ENCODE data around the gene MED31.

The MED31 gene

DNA sequence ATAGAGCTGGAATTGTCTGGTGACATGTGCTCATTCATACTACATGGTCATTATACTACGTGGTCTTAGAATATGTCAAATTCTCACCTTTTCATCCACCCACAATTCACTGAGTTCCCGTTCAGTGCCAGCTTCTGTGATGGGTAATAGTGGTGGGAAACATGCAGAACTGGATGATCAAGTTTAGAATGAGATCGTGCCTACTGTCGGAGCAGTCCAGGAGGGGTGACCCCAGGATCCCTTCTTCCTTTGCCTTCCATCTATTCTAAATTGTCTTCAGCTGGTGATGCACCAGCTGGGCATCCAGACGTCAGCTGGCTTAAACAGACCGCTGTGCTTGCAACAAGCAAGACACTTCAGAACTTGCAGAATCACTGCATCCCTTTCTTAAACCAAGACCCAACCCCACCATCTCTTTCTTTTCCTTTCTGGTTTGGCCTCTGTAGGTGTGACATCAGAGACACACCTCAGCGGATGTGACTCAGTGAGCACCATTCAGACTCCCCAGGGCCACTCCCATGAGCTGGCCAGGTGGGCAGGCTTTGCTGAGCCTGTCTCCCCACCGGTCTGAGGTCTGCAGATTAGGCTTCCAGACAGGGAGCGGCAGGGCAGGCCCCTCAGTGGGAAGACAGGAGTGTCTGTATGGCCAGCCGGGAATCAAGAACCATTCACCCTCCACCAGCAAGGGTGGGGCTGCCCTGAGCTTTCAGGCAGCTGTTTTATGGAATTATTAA lies 18.2 kb upstream of the MED31 start:
- Histone ChIP-seq H3K4me3 (ENCODE audit: low read length) (no peak overlapping the region), H3K9me3 (replicated peaks; ENCODE audit: insufficient read depth, low read length) (no peaks in the 10 kb centered on the region), H4K20me1 (ENCODE audit: insufficient read depth, low read length) (no peaks in the 10 kb centered on the region), H3K27me3 (replicated peaks; ENCODE audit: insufficient read depth, low read length) (no peaks in the 10 kb centered on the region), H3F3A (ENCODE audit: insufficient read depth, low read length) (no peaks in the 10 kb centered on the region), H2AFZ (ENCODE audit: low read length) (no peak overlapping the region), H3K9me2 (replicated peaks; ENCODE audit: insufficient read depth, low read length) (no peaks in the 10 kb centered on the region), H3K27ac (ENCODE audit: low read length) (no peak overlapping the region), H3K79me2 (ENCODE audit: low read length) (no peaks in the 10 kb centered on the region), H3K4me1 (ENCODE audit: low read length) (no peaks in the 10 kb centered on the region), H3K36me3 (replicated peaks; ENCODE audit: insufficient read depth, low read length) (no peaks in the 10 kb centered on the region), H3K9ac (ENCODE audit: low read length) (no peak overlapping the region), H3K4me2 (ENCODE audit: low read depth, low read length) (no peak overlapping the region)
- DNase-seq: no peak
- no peak for TF ChIP-seq EZH2 (optimal IDR thresholded peaks at IDR 0.05; ENCODE audit: low read depth, low read length)
- TF ChIP-seq, protein P1, sequence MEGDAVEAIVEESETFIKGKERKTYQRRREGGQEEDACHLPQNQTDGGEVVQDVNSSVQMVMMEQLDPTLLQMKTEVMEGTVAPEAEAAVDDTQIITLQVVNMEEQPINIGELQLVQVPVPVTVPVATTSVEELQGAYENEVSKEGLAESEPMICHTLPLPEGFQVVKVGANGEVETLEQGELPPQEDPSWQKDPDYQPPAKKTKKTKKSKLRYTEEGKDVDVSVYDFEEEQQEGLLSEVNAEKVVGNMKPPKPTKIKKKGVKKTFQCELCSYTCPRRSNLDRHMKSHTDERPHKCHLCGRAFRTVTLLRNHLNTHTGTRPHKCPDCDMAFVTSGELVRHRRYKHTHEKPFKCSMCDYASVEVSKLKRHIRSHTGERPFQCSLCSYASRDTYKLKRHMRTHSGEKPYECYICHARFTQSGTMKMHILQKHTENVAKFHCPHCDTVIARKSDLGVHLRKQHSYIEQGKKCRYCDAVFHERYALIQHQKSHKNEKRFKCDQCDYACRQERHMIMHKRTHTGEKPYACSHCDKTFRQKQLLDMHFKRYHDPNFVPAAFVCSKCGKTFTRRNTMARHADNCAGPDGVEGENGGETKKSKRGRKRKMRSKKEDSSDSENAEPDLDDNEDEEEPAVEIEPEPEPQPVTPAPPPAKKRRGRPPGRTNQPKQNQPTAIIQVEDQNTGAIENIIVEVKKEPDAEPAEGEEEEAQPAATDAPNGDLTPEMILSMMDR (IDR thresholded peaks at IDR 0.05; ENCODE audit: low read length): no peak
- TF ChIP-seq EZH2phosphoT487 (IDR thresholded peaks at IDR 0.05; ENCODE audit: low read length): no peak

DNA sequence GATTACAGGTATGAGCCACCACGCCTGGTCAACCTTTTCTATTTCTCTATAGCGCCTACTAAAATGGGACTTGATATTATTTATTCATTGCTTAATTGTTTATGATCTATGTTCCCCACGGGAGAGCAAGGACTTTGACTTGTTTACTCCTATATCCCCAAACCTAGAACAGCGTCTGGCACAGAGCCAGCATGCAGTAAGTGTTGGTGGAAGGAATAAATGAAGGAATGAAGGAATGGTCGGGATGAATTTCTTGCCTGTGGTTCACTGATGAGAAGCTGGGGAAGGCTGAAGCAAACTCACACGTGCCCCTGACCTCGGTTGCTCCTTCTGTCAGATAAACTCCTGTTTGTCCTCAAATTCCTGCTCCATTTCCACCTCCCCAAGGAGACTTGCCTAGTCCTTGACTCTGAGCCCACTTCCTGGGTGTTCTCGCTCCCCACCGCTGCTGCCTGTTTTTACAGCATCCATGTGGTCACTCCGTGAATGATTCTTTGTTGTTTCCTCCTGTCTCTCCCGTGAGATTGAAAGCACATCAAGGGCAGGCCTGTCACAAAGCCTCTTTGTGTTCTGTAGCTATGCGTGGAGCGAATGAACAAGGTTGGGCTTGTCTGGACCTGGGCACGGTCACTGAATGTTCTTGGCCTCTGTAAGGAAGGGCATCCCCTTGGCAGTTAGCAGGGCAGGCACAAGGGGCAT lies 17.5 kb upstream of the MED31 start:
- Histone ChIP-seq H3K4me1 (ENCODE audit: low read length) (no peaks in the 10 kb centered on the region), H3K4me2 (ENCODE audit: low read depth, low read length) (no peak overlapping the region), H3F3A (ENCODE audit: insufficient read depth, low read length) (no peaks in the 10 kb centered on the region), H3K4me3 (ENCODE audit: low read length) (no peak overlapping the region), H3K27ac (ENCODE audit: low read length) (no peak overlapping the region), H3K9me3 (replicated peaks; ENCODE audit: insufficient read depth, low read length) (no peaks in the 10 kb centered on the region), H3K27me3 (replicated peaks; ENCODE audit: insufficient read depth, low read length) (no peaks in the 10 kb centered on the region), H3K9ac (ENCODE audit: low read length) (no peak overlapping the region), H3K79me2 (ENCODE audit: low read length) (no peaks in the 10 kb centered on the region), H4K20me1 (ENCODE audit: insufficient read depth, low read length) (no peaks in the 10 kb centered on the region), H3K36me3 (replicated peaks; ENCODE audit: insufficient read depth, low read length) (no peaks in the 10 kb centered on the region), H3K9me2 (replicated peaks; ENCODE audit: insufficient read depth, low read length) (no peaks in the 10 kb centered on the region), H2AFZ (ENCODE audit: low read length) (no peak overlapping the region)
- TF ChIP-seq EZH2phosphoT487 (IDR thresholded peaks at IDR 0.05; ENCODE audit: low read length) (no peak), EZH2 (optimal IDR thresholded peaks at IDR 0.05; ENCODE audit: low read depth, low read length) (no peak)
- TF ChIP-seq, protein P1 (IDR thresholded peaks at IDR 0.05; ENCODE audit: low read length): no peak
- DNase-seq: no peak

DNA sequence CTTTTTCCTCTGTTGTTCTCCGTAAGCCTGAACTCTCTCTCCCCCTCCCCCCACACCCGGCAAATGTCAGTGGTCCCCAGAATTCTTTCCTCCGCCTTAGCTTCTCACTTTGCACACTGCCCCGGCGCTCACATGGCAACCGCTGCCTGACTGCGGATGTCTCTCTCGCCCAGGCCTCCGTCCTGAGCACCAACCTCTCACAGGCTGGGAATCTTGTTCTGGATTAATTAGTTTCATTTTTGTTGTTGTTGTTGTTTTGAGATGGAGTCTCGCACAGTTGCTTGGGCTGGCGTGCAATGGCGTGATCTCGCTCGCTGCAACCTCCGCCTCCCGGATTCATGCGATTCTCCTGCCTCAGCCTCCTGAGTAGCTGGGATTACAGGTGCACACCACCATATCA lies 16.8 kb upstream of the MED31 start:
- Histone ChIP-seq H3K4me2 (ENCODE audit: low read depth, low read length) (no peak overlapping the region), H3K4me3 (ENCODE audit: low read length) (no peak overlapping the region), H3K79me2 (ENCODE audit: low read length) (no peaks in the 10 kb centered on the region), H3K9me3 (replicated peaks; ENCODE audit: insufficient read depth, low read length) (no peaks in the 10 kb centered on the region), H4K20me1 (ENCODE audit: insufficient read depth, low read length) (no peaks in the 10 kb centered on the region), H3K9ac (ENCODE audit: low read length) (no peak overlapping the region), H3K36me3 (replicated peaks; ENCODE audit: insufficient read depth, low read length) (no peaks in the 10 kb centered on the region), H3K27me3 (replicated peaks; ENCODE audit: insufficient read depth, low read length) (no peaks in the 10 kb centered on the region), H3F3A (ENCODE audit: insufficient read depth, low read length) (no peaks in the 10 kb centered on the region), H3K4me1 (ENCODE audit: low read length) (no peaks in the 10 kb centered on the region), H3K27ac (ENCODE audit: low read length) (no peak overlapping the region), H2AFZ (ENCODE audit: low read length) (no peak overlapping the region), H3K9me2 (replicated peaks; ENCODE audit: insufficient read depth, low read length) (no peaks in the 10 kb centered on the region)
- TF ChIP-seq, protein P1 (IDR thresholded peaks at IDR 0.05; ENCODE audit: low read length): no peak
- DNase-seq: no peak

Measured in MM.1S (cell line).